Right lobe of liver (tissue), 6 donors: ENCODE measurements around the gene STK40. TPM values are rescaled to one million over a fixed set of nuclear protein-coding genes. Genes with fewer than 3 reads are reported as not detected.

Source experiments
- ATAC-seq, 4 donors: fragments of 200-7000 bp; cut with Tn5 transposase; one replicate each; pipeline ENCODE4 v1.9.1; 2020; ENCODE audit warnings: mild to moderate bottlenecking in 4 of 4, moderate library complexity in 4 of 4
- DNase-seq, 3 donors: peaks; one replicate each; pipeline ENCODE4 v3.0.0-alpha.2; 2020
- H3K27ac ChIP-seq, 3 donors: fragments of 200-600 bp; one replicate each; pipeline ENCODE4 v1.8.0; 2022
- H3K27me3 ChIP-seq, 2 donors: fragments of 200-600 bp; one replicate each; pipeline ENCODE4 v1.8.0; 2022
- H3K36me3 ChIP-seq, 4 donors: fragments of 200-600 bp; sonication (generic) in 1 of 4; one replicate each; pipeline versions ENCODE4 v1.5.1 to v1.8.0; 2017 to 2022; ENCODE audit warnings: control low read depth in 1 of 4
- H3K4me1 ChIP-seq, 4 donors: fragments of 200-600 bp; sonication (generic) in 1 of 4; one replicate each; pipeline versions ENCODE4 v1.5.1 to v1.8.0; 2017 to 2022; ENCODE audit warnings: control low read depth in 1 of 4
- H3K4me3 ChIP-seq, 3 donors: fragments of 200-600 bp; one replicate each; pipeline ENCODE4 v1.8.0; 2022
- H3K9me3 ChIP-seq, 4 donors: fragments of 200-600 bp; sonication (generic) in 1 of 4; one replicate each; pipeline versions ENCODE4 v1.5.1 to v1.8.0; 2017 to 2022; ENCODE audit warnings: control low read depth in 1 of 4
- POLR2A ChIP-seq: fragments of 450-650 bp; IDR thresholded peaks from one replicate; pipeline ENCODE4 v1.6.1; 2017; ENCODE audit warnings: antibody characterized with exemption, mild to moderate bottlenecking
- WGBS: methylation state at CpG from one replicate; pipeline ENCODE4 v1.1.6; 2018; ENCODE audit warnings: low coverage, low lambda C conversion rate; ENCODE audit not compliant: insufficient coverage; ENCODE audit errors: missing lambda C conversion rate; 5-methylcytosine and 5-hydroxymethylcytosine counted together
- intact Hi-C, 2 donors: fragments of 100-400 bp; cut with DNase I; formaldehyde crosslinking; loops; one replicate each; pipeline versions ENCODE4 v1.11.2 to v1.14.1; 2022
- total RNA-seq, 6 experiments: library from RNA; depleted of rRNA in 2 of 6; stranded (reverse); fragments of >200 nt in 2 of 6; fragmentation: NEBNext Ultra II Directional in 3 of 6; extraction: Animal tissue kit (Norgen Biotek cat#: 25700) in 3 of 6; gene quantifications; one replicate each; pipeline versions ENCODE4 v1.1.0 to v1.2.4, GENCODE V29; 2016 to 2023
- TF ChIP-seq, protein P1 (sequence below), 4 donors: fragments of 200-600 bp in 3 of 4; fragments of 450-650 bp in 1 of 4; IDR thresholded peaks; one replicate each; pipeline versions ENCODE4 v1.5.1 to v1.8.0; 2016 to 2022; ENCODE audit warnings: antibody characterized with exemption in 4 of 4, mild to moderate bottlenecking in 2 of 4
- donor health status: DM: no; HTN: yes; CAD: no.
- donor health status: DM: no; HTN: no; CAD: no.
- donor health status: DM: no; HTN: no; CAD: no.
- donor health status: DM: no; HTN: yes; CAD: no.
- donor health status: DM: no; HTN: yes; CAD: no.

Gene STK40
- total RNA-seq, 6 experiments from 2014 or later, result 22.7 to 45.5 (median 29.0) TPM

DNA sequence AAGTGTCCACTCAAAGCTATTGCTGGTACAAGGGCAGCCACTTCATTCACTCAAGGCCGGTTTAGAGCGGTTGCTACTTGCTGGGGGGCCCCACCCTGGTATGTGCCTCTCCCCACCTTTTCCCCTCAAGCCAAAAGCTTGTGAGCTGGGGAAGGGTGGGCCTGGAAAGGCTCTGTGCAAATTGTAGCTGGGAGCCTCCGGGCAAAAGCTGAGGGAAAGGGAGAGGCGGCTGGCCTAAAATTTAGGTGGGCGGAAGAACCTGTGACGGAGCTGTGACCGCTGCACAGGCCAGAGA is 79.9 kb downstream of the STK40 start:
- no peaks in the 10 kb centered on the region for H3K9me3 ChIP-seq
- no peak for ATAC-seq
- H3K4me3 ChIP-seq, result peak overlapping the region in 2 of 3 donors; percentile 68 to 78
- TF ChIP-seq, protein P1, sequence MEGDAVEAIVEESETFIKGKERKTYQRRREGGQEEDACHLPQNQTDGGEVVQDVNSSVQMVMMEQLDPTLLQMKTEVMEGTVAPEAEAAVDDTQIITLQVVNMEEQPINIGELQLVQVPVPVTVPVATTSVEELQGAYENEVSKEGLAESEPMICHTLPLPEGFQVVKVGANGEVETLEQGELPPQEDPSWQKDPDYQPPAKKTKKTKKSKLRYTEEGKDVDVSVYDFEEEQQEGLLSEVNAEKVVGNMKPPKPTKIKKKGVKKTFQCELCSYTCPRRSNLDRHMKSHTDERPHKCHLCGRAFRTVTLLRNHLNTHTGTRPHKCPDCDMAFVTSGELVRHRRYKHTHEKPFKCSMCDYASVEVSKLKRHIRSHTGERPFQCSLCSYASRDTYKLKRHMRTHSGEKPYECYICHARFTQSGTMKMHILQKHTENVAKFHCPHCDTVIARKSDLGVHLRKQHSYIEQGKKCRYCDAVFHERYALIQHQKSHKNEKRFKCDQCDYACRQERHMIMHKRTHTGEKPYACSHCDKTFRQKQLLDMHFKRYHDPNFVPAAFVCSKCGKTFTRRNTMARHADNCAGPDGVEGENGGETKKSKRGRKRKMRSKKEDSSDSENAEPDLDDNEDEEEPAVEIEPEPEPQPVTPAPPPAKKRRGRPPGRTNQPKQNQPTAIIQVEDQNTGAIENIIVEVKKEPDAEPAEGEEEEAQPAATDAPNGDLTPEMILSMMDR (IDR thresholded peaks at IDR 0.05), result no peak
- no peak for TF ChIP-seq POLR2A
- no peaks in the 10 kb centered on the region for H3K27me3 ChIP-seq
- peak overlapping the region in 1 of 3 donors; percentile 46 for H3K27ac ChIP-seq
- DNase-seq, result no peak
- peaks cover 0 to 4% (median 0%) of the 10 kb centered on the region in 4 donors for H3K4me1 ChIP-seq
- peaks cover 3 to 39% (median 14%) of the 10 kb centered on the region in 4 donors for H3K36me3 ChIP-seq
- WGBS, result 100% methylated on average over 1 of the region's 7 CpGs
- intact Hi-C loops, result no loop called here

DNA sequence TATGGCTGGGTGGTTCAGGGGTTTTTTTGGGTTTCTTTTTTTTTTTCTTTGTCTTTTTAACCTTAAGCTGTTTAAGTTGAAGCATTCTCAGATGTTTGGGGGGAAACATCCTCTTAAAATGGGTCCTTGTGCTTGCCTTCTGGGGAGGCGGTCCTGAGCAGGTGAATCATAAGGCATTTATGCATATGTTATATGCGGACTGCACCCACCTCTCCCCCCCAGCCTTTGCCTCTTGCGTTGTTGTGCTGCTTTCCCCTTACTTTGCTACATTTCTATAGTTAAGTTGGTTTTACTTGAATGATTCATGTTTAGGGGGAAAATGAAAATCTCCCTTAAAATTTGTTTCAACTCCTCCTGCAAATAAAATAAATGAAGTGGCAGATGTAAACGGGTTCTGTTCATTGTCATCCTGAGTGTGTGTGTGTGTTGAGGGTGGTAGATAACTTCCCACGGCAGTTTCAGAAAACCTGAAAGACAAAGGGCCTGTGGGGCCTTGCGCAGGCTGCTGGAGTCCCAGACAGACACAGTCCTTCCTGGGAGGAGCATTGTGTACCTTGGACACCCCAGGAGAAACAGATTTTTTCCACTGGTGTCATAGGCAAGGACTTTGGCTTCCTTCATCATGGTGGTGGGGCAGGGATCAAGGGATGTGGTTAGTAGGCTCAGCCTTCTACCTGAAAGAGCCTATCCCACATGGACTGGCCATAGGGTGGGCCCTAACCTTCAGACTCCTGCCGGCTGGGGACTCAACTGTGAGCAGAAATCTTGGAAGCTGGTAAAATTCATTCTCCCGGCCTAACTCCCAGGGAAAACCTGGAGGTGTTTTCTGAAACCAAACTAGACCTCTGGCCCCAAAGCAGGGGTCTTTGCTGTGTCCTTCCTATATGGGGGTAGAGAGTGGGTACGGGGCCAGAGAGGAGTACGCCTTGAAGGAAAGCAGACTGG is 80.5 kb downstream of the STK40 start:
- intact Hi-C loops, result no loop called here
- no peak for ATAC-seq
- TF ChIP-seq POLR2A, result no peak
- TF ChIP-seq, protein P1 (IDR thresholded peaks at IDR 0.05), result no peak
- Histone ChIP-seq H3K27ac (no peak overlapping the region), H3K9me3 (no peaks in the 10 kb centered on the region), H3K27me3 (no peaks in the 10 kb centered on the region), H3K4me3 (no peak overlapping the region), H3K36me3 (peaks cover 3 to 45% (median 16%) of the 10 kb centered on the region in 4 donors), H3K4me1 (peaks cover 0 to 4% (median 0%) of the 10 kb centered on the region in 4 donors)
- 68% methylated on average over 5 of the region's 10 CpGs for WGBS
- peak in 1 of 3 donors; percentile 33 for DNase-seq

DNA sequence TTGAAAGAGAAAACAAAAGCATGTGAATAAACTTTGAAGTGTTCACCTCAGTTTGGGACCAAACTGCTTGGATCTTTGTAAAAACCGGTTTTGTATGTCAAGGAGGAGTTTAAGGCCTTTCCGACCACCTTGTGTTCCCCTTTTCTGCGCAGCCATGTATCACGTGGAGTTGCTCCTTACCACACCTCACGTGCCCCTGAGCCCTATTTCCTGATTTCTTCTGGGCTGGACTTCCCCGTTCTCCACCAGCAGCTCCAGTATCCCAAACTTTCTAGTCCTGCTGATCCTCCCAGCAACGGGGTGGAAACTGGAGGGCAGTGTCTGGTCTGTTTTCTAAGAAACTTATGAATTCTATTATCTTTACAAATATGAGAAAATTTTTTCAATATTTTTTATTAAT is 81.2 kb downstream of the STK40 start:
- Histone ChIP-seq H3K27ac (no peak overlapping the region), H3K4me1 (peaks cover 0 to 7% (median under 1%) of the 10 kb centered on the region in 4 donors), H3K27me3 (no peaks in the 10 kb centered on the region), H3K4me3 (no peak overlapping the region), H3K9me3 (no peaks in the 10 kb centered on the region), H3K36me3 (peaks cover 3 to 52% (median 17%) of the 10 kb centered on the region in 4 donors)
- TF ChIP-seq POLR2A, result no peak
- TF ChIP-seq, protein P1 (IDR thresholded peaks at IDR 0.05), result no peak
- intact Hi-C loops, result no loop called here
- WGBS, result 52% methylated on average over 7 of the region's 7 CpGs
- peak in 1 of 3 donors; percentile 47 for DNase-seq
- ATAC-seq, result no peak

DNA sequence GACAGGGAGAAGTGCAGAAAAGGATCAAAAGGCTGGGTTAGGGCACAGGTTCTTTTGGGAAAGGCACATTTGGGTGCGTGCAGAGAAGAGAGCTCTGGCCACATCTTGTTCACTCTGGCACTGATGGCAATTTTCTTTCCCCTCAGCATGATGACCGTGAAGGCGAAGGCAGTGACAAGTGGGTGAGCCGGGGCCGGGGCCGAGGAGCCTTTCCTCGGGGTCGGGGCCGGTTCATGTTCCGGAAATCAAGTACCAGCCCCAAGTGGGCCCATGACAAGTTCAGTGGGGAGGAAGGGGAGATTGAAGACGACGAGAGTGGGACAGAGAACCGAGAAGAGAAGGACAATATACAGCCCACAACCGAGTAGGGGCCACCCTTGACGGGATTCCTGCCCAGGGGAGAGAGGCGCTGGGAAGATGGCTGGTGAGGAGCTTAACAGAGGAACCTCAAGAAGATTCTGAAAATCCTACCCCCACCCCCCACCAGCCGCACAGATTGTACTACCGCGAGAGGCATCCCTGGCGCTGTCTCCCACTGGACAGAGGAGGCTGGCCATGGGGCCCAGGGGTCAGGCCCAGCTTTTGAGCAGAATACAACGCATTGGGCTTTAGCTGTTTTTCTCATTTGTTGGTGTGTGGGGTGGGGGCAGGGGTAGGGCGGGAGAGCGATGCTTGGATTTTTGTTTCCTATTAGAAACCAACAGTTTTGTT is 81.9 kb downstream of the STK40 start:
- no peak overlapping the region for H3K27ac ChIP-seq
- intact Hi-C loops, result no loop called here
- H3K36me3 ChIP-seq, result peaks cover 3 to 58% (median 18%) of the 10 kb centered on the region in 4 donors
- peaks cover 0 to 8% (median 1%) of the 10 kb centered on the region in 4 donors for H3K4me1 ChIP-seq
- H3K27me3 ChIP-seq, result no peaks in the 10 kb centered on the region
- 93% methylated on average over 9 of the region's 23 CpGs for WGBS
- DNase-seq (peak in 1 of 3 donors; percentile 41), ATAC-seq (no peak)
- TF ChIP-seq, protein P1 (IDR thresholded peaks at IDR 0.05), result no peak
- no peak for TF ChIP-seq POLR2A
- no peak overlapping the region for H3K4me3 ChIP-seq
- H3K9me3 ChIP-seq, result no peaks in the 10 kb centered on the region
